ENCODE results near the gene FBN2. TPM values are rescaled to one million over a fixed set of nuclear protein-coding genes. Genes with fewer than 3 reads are reported as not detected.

The FBN2 gene
- total and polyA plus RNA-seq, 2 donors (not counting 1 experiment from before 2014, with no cell fraction given): 43.1 to 80.1 TPM

GRCh38 chr5:128334010-128334716, 203.9 kb downstream of the FBN2 start:
- H3K4me3 ChIP-seq (replicated peaks in 1 of 4; ENCODE audit: control extremely low read depth in 1 of 4, insufficient read depth in 1 of 4, low read depth in 3 of 4, low read length in 4 of 4): no peak overlapping the region
- H3K36me3 ChIP-seq (ENCODE audit: control insufficient read depth, insufficient read depth, low read length): no peaks in the 10 kb centered on the region
- H3K9me3 ChIP-seq (ENCODE audit: control insufficient read depth, insufficient read depth, low read depth, low read length): no peaks in the 10 kb centered on the region
- H3K9ac ChIP-seq (ENCODE audit: insufficient read depth, low read length): no peak overlapping the region
- no peak for DNase-seq (ENCODE audit: low read depth in 2 of 2)
- no peaks in the 10 kb centered on the region for H4K20me1 ChIP-seq (ENCODE audit: control insufficient read depth, extremely low read depth, insufficient read depth, low read length)
- TF ChIP-seq EZH2 (IDR thresholded peaks at IDR 0.05; ENCODE audit: low read length, missing control alignments) (no peak), CTCF (conservative IDR thresholded peaks at IDR 0.05 in 1 of 2, IDR thresholded peaks at IDR 0.05 in 1 of 2; ENCODE audit: low read depth in 1 of 2, low read length in 2 of 2) (no peak)
- no peak overlapping the region for H3K4me2 ChIP-seq (ENCODE audit: extremely low read depth, insufficient read depth, low read length)
- H3K27me3 ChIP-seq (ENCODE audit: control insufficient read depth, insufficient read depth, low read length): no peaks in the 10 kb centered on the region
- no peaks in the 10 kb centered on the region for H3K79me2 ChIP-seq (ENCODE audit: control insufficient read depth, insufficient read depth, low read length)
- H2AFZ ChIP-seq (ENCODE audit: low read length): no peak overlapping the region
- H3K27ac ChIP-seq (ENCODE audit: insufficient read depth, low read length): no peak overlapping the region
- no peaks in the 10 kb centered on the region for H3K4me1 ChIP-seq (ENCODE audit: control insufficient read depth, extremely low read depth, insufficient read depth, low read length)

GRCh38 chr5:128331261-128331660, 206.8 kb downstream of the FBN2 start:
- Histone ChIP-seq H3K79me2 (ENCODE audit: control insufficient read depth, insufficient read depth, low read length) (no peaks in the 10 kb centered on the region), H3K27me3 (ENCODE audit: control insufficient read depth, insufficient read depth, low read length) (no peaks in the 10 kb centered on the region), H3K27ac (ENCODE audit: insufficient read depth, low read length) (no peak overlapping the region), H3K4me3 (replicated peaks in 1 of 4; ENCODE audit: control extremely low read depth in 1 of 4, insufficient read depth in 1 of 4, low read depth in 3 of 4, low read length in 4 of 4) (no peak overlapping the region), H3K4me1 (ENCODE audit: control insufficient read depth, extremely low read depth, insufficient read depth, low read length) (no peaks in the 10 kb centered on the region), H3K4me2 (ENCODE audit: extremely low read depth, insufficient read depth, low read length) (no peak overlapping the region), H3K9me3 (ENCODE audit: control insufficient read depth, insufficient read depth, low read depth, low read length) (no peaks in the 10 kb centered on the region), H4K20me1 (ENCODE audit: control insufficient read depth, extremely low read depth, insufficient read depth, low read length) (no peaks in the 10 kb centered on the region), H2AFZ (ENCODE audit: low read length) (no peak overlapping the region), H3K9ac (ENCODE audit: insufficient read depth, low read length) (no peak overlapping the region), H3K36me3 (ENCODE audit: control insufficient read depth, insufficient read depth, low read length) (no peaks in the 10 kb centered on the region)
- TF ChIP-seq CTCF (conservative IDR thresholded peaks at IDR 0.05 in 1 of 2, IDR thresholded peaks at IDR 0.05 in 1 of 2; ENCODE audit: low read depth in 1 of 2, low read length in 2 of 2) (no peak), EZH2 (IDR thresholded peaks at IDR 0.05; ENCODE audit: low read length, missing control alignments) (no peak)
- DNase-seq (ENCODE audit: low read depth in 2 of 2): no peak

- no peaks in the 10 kb centered on the region for H3K36me3 ChIP-seq (ENCODE audit: control insufficient read depth, insufficient read depth, low read length)
- H3K4me1 ChIP-seq (ENCODE audit: control insufficient read depth, extremely low read depth, insufficient read depth, low read length): no peaks in the 10 kb centered on the region
- no peaks in the 10 kb centered on the region for H3K9me3 ChIP-seq (ENCODE audit: control insufficient read depth, insufficient read depth, low read depth, low read length)
- TF ChIP-seq CTCF (conservative IDR thresholded peaks at IDR 0.05 in 1 of 2, IDR thresholded peaks at IDR 0.05 in 1 of 2; ENCODE audit: low read depth in 1 of 2, low read length in 2 of 2) (no peak), EZH2 (IDR thresholded peaks at IDR 0.05; ENCODE audit: low read length, missing control alignments) (no peak)
- H2AFZ ChIP-seq (ENCODE audit: low read length): no peak overlapping the region
- H3K79me2 ChIP-seq (ENCODE audit: control insufficient read depth, insufficient read depth, low read length): no peaks in the 10 kb centered on the region
- H3K4me3 ChIP-seq (replicated peaks in 1 of 4; ENCODE audit: control extremely low read depth in 1 of 4, insufficient read depth in 1 of 4, low read depth in 3 of 4, low read length in 4 of 4): no peak overlapping the region
- peak in 1 of 2 donors; percentile 29 for DNase-seq (ENCODE audit: low read depth in 2 of 2)
- H3K27me3 ChIP-seq (ENCODE audit: control insufficient read depth, insufficient read depth, low read length): no peaks in the 10 kb centered on the region
- H3K9ac ChIP-seq (ENCODE audit: insufficient read depth, low read length): no peak overlapping the region
- no peak overlapping the region for H3K4me2 ChIP-seq (ENCODE audit: extremely low read depth, insufficient read depth, low read length)
- H4K20me1 ChIP-seq (ENCODE audit: control insufficient read depth, extremely low read depth, insufficient read depth, low read length): no peaks in the 10 kb centered on the region
- no peak overlapping the region for H3K27ac ChIP-seq (ENCODE audit: insufficient read depth, low read length)
Observed at GRCh38 chr5:128329386-128329939, 208.6 kb downstream of the FBN2 start.

Data from fibroblast of lung (primary cell).